IMR-90 (cell line): ENCODE data around the gene GOLGA1. TPM values are rescaled to one million over a fixed set of nuclear protein-coding genes. Genes with fewer than 3 reads are reported as not detected.

Experiments
- ATAC-seq: fragments of 200-7000 bp; cut with Tn5 transposase; 2 replicates; pipeline ENCODE4 v1.9.1; 2020; ENCODE audit warnings: low read depth, mild to moderate bottlenecking, moderate library complexity
- BruUV-seq: library from RNA; stranded (reverse); fragments of 400-500 nt; replicated peaks from 2 replicates; lab custom pipeline; 2021; lab: Mats Ljungman, UMichigan
- CTCF ChIA-PET: fragments of 300-600 bp; formaldehyde crosslinking; extraction: SDS; loops from one replicate; lab custom pipeline; 2021; ENCODE audit warnings: antibody characterized with exemption; lab: Yijun Ruan, JAX
- POLR2A ChIA-PET: fragments of 300-600 bp; sonication (Branson Sonifier 250); formaldehyde crosslinking; loops from one replicate; lab custom pipeline; 2022; ENCODE audit warnings: antibody characterized with exemption; ENCODE audit not compliant: unreplicated experiment; lab: Charles Lee
- DNase-seq: peaks from one replicate; pipeline ENCODE4 v3.0.0; 2013
- H2AFZ ChIP-seq: replicated peaks from 2 replicates; pipeline ENCODE3; 2013; ENCODE audit warnings: low read length, mild to moderate bottlenecking; ENCODE audit not compliant: poor library complexity
- H2AK5ac ChIP-seq: 2 replicates; pipeline ENCODE4 v1.6.1; 2013; ENCODE audit warnings: low read depth, low read length, inconsistent platforms
- H2AK9ac ChIP-seq: replicated peaks from 2 replicates; pipeline ENCODE3; 2013; ENCODE audit warnings: mild to moderate bottlenecking, low read depth, low read length, moderate library complexity; ENCODE audit not compliant: poor library complexity
- H2BK120ac ChIP-seq: 2 replicates; pipeline ENCODE4 v1.6.1; 2013; ENCODE audit warnings: low read depth, low read length, inconsistent platforms
- H2BK15ac ChIP-seq: 3 replicates; pipeline ENCODE4 v1.6.1; 2013; ENCODE audit warnings: low read depth, low read length, inconsistent platforms
- H2BK20ac ChIP-seq: 2 replicates; pipeline ENCODE4 v1.6.1; 2013; ENCODE audit warnings: low read depth, mild to moderate bottlenecking, inconsistent platforms, low read length, moderate library complexity
- H2BK5ac ChIP-seq: 2 replicates; pipeline ENCODE4 v1.6.1; 2013; ENCODE audit warnings: mild to moderate bottlenecking, low read depth, low read length, inconsistent platforms; ENCODE audit not compliant: poor library complexity, severe bottlenecking
- H3K14ac ChIP-seq: replicated peaks from 2 replicates; pipeline ENCODE4 v1.6.1; 2013; ENCODE audit warnings: low read depth, low read length, inconsistent platforms
- H3K18ac ChIP-seq: 2 replicates; pipeline ENCODE4 v1.6.1; 2013; ENCODE audit warnings: low read depth, low read length, control low read depth
- H3K23ac ChIP-seq: 2 replicates; pipeline ENCODE4 v1.6.1; 2013; ENCODE audit warnings: low read depth, low read length, inconsistent platforms
- H3K27ac ChIP-seq: 2 replicates; pipeline ENCODE4 v1.5.1; 2013; ENCODE audit warnings: mild to moderate bottlenecking, control low read depth, low read length; ENCODE audit not compliant: insufficient read depth
- H3K27me3 ChIP-seq: 2 replicates; pipeline ENCODE4 v1.6.1; 2013; ENCODE audit warnings: low read length; ENCODE audit not compliant: control insufficient read depth, insufficient read depth
- H3K36me3 ChIP-seq: 2 replicates; pipeline ENCODE4 v1.6.1; 2013; ENCODE audit warnings: low read length, mixed read lengths; ENCODE audit not compliant: control insufficient read depth, insufficient read depth
- H3K4ac ChIP-seq: 2 replicates; pipeline ENCODE4 v1.6.1; 2013; ENCODE audit warnings: low read depth, low read length, inconsistent platforms
- H3K4me1 ChIP-seq: 2 replicates; pipeline ENCODE4 v1.6.1; 2013; ENCODE audit warnings: low read length, mixed read lengths; ENCODE audit not compliant: control insufficient read depth, insufficient read depth
- H3K4me2 ChIP-seq: 2 replicates; pipeline ENCODE4 v1.6.1; 2013; ENCODE audit warnings: low read depth, mild to moderate bottlenecking, control low read depth, low read length, moderate library complexity
- H3K4me3 ChIP-seq: 2 replicates; pipeline ENCODE4 v1.5.1; 2013; ENCODE audit warnings: low read depth, mild to moderate bottlenecking, control low read depth, low read length, moderate library complexity; ENCODE audit not compliant: insufficient read depth
- H3K56ac ChIP-seq: 2 replicates; pipeline ENCODE4 v1.6.1; 2013; ENCODE audit warnings: low read length, inconsistent platforms; ENCODE audit not compliant: insufficient read depth; ENCODE audit errors: extremely low read depth
- H3K79me1 ChIP-seq, 2 experiments: 2 replicates each; pipeline ENCODE4 v1.6.1; 2013; ENCODE audit warnings: low read length in 2 of 2, inconsistent platforms in 1 of 2, low read depth in 1 of 2
- H3K9ac ChIP-seq: 2 replicates; pipeline ENCODE4 v1.6.1; 2013; ENCODE audit warnings: low read depth, low read length, control low read depth
- H3K9me1 ChIP-seq: 2 replicates; pipeline ENCODE4 v1.6.1; 2013; ENCODE audit warnings: low read length, inconsistent platforms; ENCODE audit not compliant: insufficient read depth
- H3K9me3 ChIP-seq: 2 replicates; pipeline ENCODE4 v1.6.1; 2013; ENCODE audit warnings: low read length; ENCODE audit not compliant: control insufficient read depth, insufficient read depth
- H4K20me1 ChIP-seq: 2 replicates; pipeline ENCODE4 v1.6.1; 2013; ENCODE audit warnings: low read length, inconsistent platforms; ENCODE audit not compliant: insufficient read depth
- H4K5ac ChIP-seq: 2 replicates; pipeline ENCODE4 v1.6.1; 2013; ENCODE audit warnings: mild to moderate bottlenecking, low read depth, low read length, control low read depth
- H4K8ac ChIP-seq, 2 experiments: 2 replicates each; pipeline ENCODE4 v1.6.1; 2013; ENCODE audit warnings: low read depth in 2 of 2, low read length in 2 of 2, control low read depth in 1 of 2, inconsistent platforms in 1 of 2
- H4K91ac ChIP-seq: 2 replicates; pipeline ENCODE4 v1.6.1; 2013; ENCODE audit warnings: low read depth, low read length, inconsistent platforms; ENCODE audit not compliant: insufficient read depth
- CEBPB ChIP-seq: IDR thresholded peaks from 2 replicates; pipeline ENCODE4 v1.6.1; 2012; ENCODE audit warnings: low read depth, low read length, improper control_type of control experiment
- NFE2L2 ChIP-seq: fragments of 150-350 bp; IDR thresholded peaks from 2 replicates; pipeline ENCODE4 v1.6.1; 2016; ENCODE audit warnings: low read depth, mild to moderate bottlenecking, low read length
- POLR2A ChIP-seq: IDR thresholded peaks from 2 replicates; pipeline ENCODE4 v1.6.1; 2012; ENCODE audit warnings: mild to moderate bottlenecking, low read depth, low read length
- SMC3 ChIP-seq: fragments of 150-350 bp; IDR thresholded peaks from 2 replicates; pipeline ENCODE4 v1.6.1; 2016; ENCODE audit warnings: low read depth, mild to moderate bottlenecking, antibody characterized with exemption, low read length, moderate library complexity
- USF2 ChIP-seq: fragments of 150-350 bp; IDR thresholded peaks from 2 replicates; pipeline ENCODE4 v1.6.1; 2017; ENCODE audit warnings: mild to moderate bottlenecking, antibody characterized with exemption, low read length, low read depth
- WGBS, 2 experiments: methylation state at CpG; one replicate each; pipeline versions ENCODE4 v1.1.5 to v1.1.7; 2013; ENCODE audit warnings: missing lambda C conversion rate in 2 of 2; ENCODE audit not compliant: insufficient read length in 1 of 2; ENCODE audit errors: extremely low coverage in 2 of 2; 5-methylcytosine and 5-hydroxymethylcytosine counted together
- dilution Hi-C: fragments of 300-500 bp; cut with HindIII; formaldehyde crosslinking; loops from one replicate; pipeline ENCODE4 v1.14.3; 2018; ENCODE audit warnings: low sequenced_read_pairs; ENCODE audit not compliant: unreplicated experiment
- in situ Hi-C: fragments of 300-500 bp; cut with MboI; formaldehyde crosslinking; loops from 3 replicates; pipeline ENCODE4 v1.14.3; 2019; ENCODE audit warnings: low sequenced_read_pairs, inconsistent platforms, mixed read lengths
- intact Hi-C: fragments of 100-400 bp; cut with micrococcal nuclease; formaldehyde crosslinking; loops from 2 replicates; pipeline ENCODE4 v1.10.0; 2022
- polyA plus RNA-seq, 3 experiments: library from polyadenylated mRNA; depleted of rRNA; stranded (reverse); fragments of >200 nt; gene quantifications; 2 replicates each; pipeline ENCODE4 v1.2.3, GENCODE V29; 2012; ENCODE audit warnings: low replicate concordance in 1 of 3
- total RNA-seq: library from RNA; depleted of rRNA; stranded (reverse); fragments of >200 nt; gene quantifications from 2 replicates; pipeline ENCODE4 v1.2.3, GENCODE V29; 2012

The GOLGA1 gene
- total and polyA plus RNA-seq, 2 of the 4 experiments (the other 2 are of a cell fraction), result 10.6 to 12.7 TPM

DNA sequence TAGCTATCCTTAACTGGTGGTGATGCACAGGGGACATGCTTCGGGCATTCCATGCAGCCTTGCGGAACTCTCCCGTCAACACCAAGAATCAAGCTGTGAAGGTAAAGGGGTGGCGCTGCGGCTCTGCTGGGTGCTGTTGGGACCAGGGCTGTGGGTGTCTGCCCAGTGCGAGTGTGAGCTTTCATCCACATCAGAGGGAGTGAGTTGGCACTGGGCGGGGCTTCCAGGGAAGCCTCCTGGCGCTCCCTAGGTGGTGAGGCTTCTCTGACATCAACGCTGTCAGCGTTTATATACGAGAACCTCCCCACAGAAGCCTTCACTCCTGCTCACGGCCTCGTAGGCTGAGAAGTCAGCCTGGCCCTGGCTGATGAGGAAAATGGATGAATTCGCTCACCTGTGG is 67.2 kb downstream of the GOLGA1 start:
- H4K5ac ChIP-seq, result no peak overlapping the region
- TF ChIP-seq NFE2L2 (no peak), POLR2A (no peak), CEBPB (no peak), USF2 (no peak), SMC3 (no peak)
- H3K56ac ChIP-seq, result no peak overlapping the region
- CTCF ChIA-PET, result no interaction called here
- WGBS, 2 experiments, result 100% methylated on average over 3 of the region's 14 CpGs; no CpG with 5 or more reads in 1 of the 2 experiments
- H3K36me3 ChIP-seq, result peaks cover 52% of the 10 kb centered on the region
- in situ Hi-C loops, result no loop called here
- H3K4me2 ChIP-seq, result no peak overlapping the region
- no peak overlapping the region for H2BK5ac ChIP-seq
- ATAC-seq, result no peak
- no peak overlapping the region for H2AK9ac ChIP-seq
- no peak overlapping the region for H2AFZ ChIP-seq
- H3K18ac ChIP-seq, result no peak overlapping the region
- no peak overlapping the region for H2BK20ac ChIP-seq
- peaks cover 24 to 68% of the 10 kb centered on the region in 2 experiments for H3K79me1 ChIP-seq
- H3K14ac ChIP-seq, result no peak overlapping the region
- H4K8ac ChIP-seq, result no peak overlapping the region
- H3K23ac ChIP-seq, result no peak overlapping the region
- H3K9ac ChIP-seq, result no peak overlapping the region
- H3K27me3 ChIP-seq, result no peaks in the 10 kb centered on the region
- intact Hi-C loops, result no loop called here
- no peak overlapping the region for H2BK15ac ChIP-seq
- no TSS peak for BruUV-seq
- peaks cover 20% of the 10 kb centered on the region for H3K4me1 ChIP-seq
- no peak overlapping the region; the same call in 1 of the 2 replicates for H3K4ac ChIP-seq
- peaks cover 16% of the 10 kb centered on the region; the same call in 1 of the 2 replicates for H3K9me1 ChIP-seq
- POLR2A ChIA-PET, result no interaction called here
- no peaks in the 10 kb centered on the region for H3K9me3 ChIP-seq
- H4K20me1 ChIP-seq, result peaks cover 70% of the 10 kb centered on the region
- H2BK120ac ChIP-seq, result no peak overlapping the region
- no peak for DNase-seq
- no peak overlapping the region for H2AK5ac ChIP-seq
- no peak overlapping the region for H4K91ac ChIP-seq
- H3K4me3 ChIP-seq, result no peak overlapping the region
- dilution Hi-C loops, result no loop called here
- no peak overlapping the region for H3K27ac ChIP-seq
